Gastrocnemius medialis (tissue), 4 donors: ENCODE results near the gene TF. TPM values are rescaled to one million over a fixed set of nuclear protein-coding genes. Genes with fewer than 3 reads are reported as not detected.

Experiments
- ATAC-seq, 2 donors: fragments of 150-250 bp; one replicate each; pipeline ENCODE4 v1.9.1; 2016
- DNase-seq, 2 donors: peaks; one replicate each; pipeline ENCODE4 v3.0.0-alpha.2; 2019
- H3K27ac ChIP-seq, 4 donors: fragments of 200-600 bp; sonication (generic); 1 replicate in 1 of 4; 2 replicates in 3 of 4; pipeline ENCODE4 v1.5.1; 2016 to 2018; ENCODE audit warnings: mild to moderate bottlenecking in 2 of 4, moderate library complexity in 1 of 4
- H3K27me3 ChIP-seq, 3 donors: fragments of 200-600 bp; sonication (generic) in 2 of 3; 1 replicate in 1 of 3; 2 replicates in 2 of 3; pipeline versions ENCODE4 v1.5.1 to v1.6.0; 2016 to 2019; ENCODE audit warnings: mild to moderate bottlenecking in 1 of 3, moderate library complexity in 1 of 3
- H3K36me3 ChIP-seq, 2 donors: fragments of 200-600 bp; sonication (generic) in 1 of 2; one replicate each; pipeline ENCODE4 v1.5.1; 2017 to 2018
- H3K4me1 ChIP-seq, 2 donors: fragments of 200-600 bp; sonication (generic) in 1 of 2; one replicate each; pipeline ENCODE4 v1.5.1; 2016 to 2017; ENCODE audit warnings: mild to moderate bottlenecking in 2 of 2
- H3K4me3 ChIP-seq, 4 donors: fragments of 200-600 bp; sonication (generic) in 3 of 4; 1 replicate in 1 of 4; 2 replicates in 3 of 4; pipeline ENCODE4 v1.5.1; 2016 to 2019; ENCODE audit warnings: mild to moderate bottlenecking in 2 of 4
- H3K9me3 ChIP-seq, 3 donors: fragments of 200-600 bp; sonication (generic) in 2 of 3; 1 replicate in 1 of 3; 2 replicates in 2 of 3; pipeline ENCODE4 v1.5.1; 2016 to 2019
- CTCF ChIP-seq, 5 experiments: fragments of 450-650 bp in 3 of 5; fragments of 200-600 bp in 2 of 5; sonication (generic) in 2 of 5; IDR thresholded peaks in 4 of 5; conservative IDR thresholded peaks in 1 of 5; 1 replicate in 4 of 5; 2 replicates in 1 of 5; pipeline ENCODE4 v1.5.1; 2016 to 2019; ENCODE audit warnings: antibody characterized with exemption in 5 of 5, mild to moderate bottlenecking in 3 of 5, moderate library complexity in 3 of 5
- POLR2A ChIP-seq, 2 donors: fragments of 450-650 bp; IDR thresholded peaks; one replicate each; pipeline ENCODE4 v1.6.1; 2017; ENCODE audit warnings: antibody characterized with exemption in 2 of 2, mild to moderate bottlenecking in 2 of 2, moderate library complexity in 2 of 2
- in situ Hi-C, 4 donors: fragments of 200-750 bp; cut with MboI; loops; one replicate each; pipeline versions ENCODE4 v1.15.0 to v1.8.0; 2017; ENCODE audit warnings: low sequenced_read_pairs in 4 of 4
- intact Hi-C: fragments of 100-400 bp; cut with DNase I; formaldehyde crosslinking; loops from one replicate; pipeline ENCODE4 v1.15.1; 2023; ENCODE audit warnings: low total_unique reads
- total RNA-seq, 4 donors: library from RNA; depleted of rRNA; stranded (reverse); fragments of >200 nt; gene quantifications; one replicate each; pipeline versions ENCODE4 v1.1.0 to v1.2.3, GENCODE V29; 2016

Gene TF
- total RNA-seq, 4 donors from 2014 or later: 2.8 to 11.5 (median 4.3) TPM; not detected in 1

GRCh38 chr3:133759740-133760305 lies 13.6 kb downstream of the TF start:
- in situ Hi-C loops (no loop called here), intact Hi-C loops (no loop called here)
- DNase-seq: no peak
- no peaks in the 10 kb centered on the region for H3K9me3 ChIP-seq
- H3K4me1 ChIP-seq: no peaks in the 10 kb centered on the region
- TF ChIP-seq CTCF (IDR thresholded peaks at IDR 0.05 in 4 of 5, conservative IDR thresholded peaks at IDR 0.05 in 1 of 5) (no peak), POLR2A (IDR thresholded peaks at IDR 0.05) (no peak)
- H3K27me3 ChIP-seq: no peaks in the 10 kb centered on the region
- H3K4me3 ChIP-seq: no peak overlapping the region
- no peak overlapping the region for H3K27ac ChIP-seq
- no peak for ATAC-seq
- no peaks in the 10 kb centered on the region for H3K36me3 ChIP-seq

- Histone ChIP-seq H3K27ac (no peak overlapping the region), H3K4me3 (no peak overlapping the region), H3K9me3 (no peaks in the 10 kb centered on the region), H3K36me3 (no peaks in the 10 kb centered on the region), H3K4me1 (no peaks in the 10 kb centered on the region), H3K27me3 (no peaks in the 10 kb centered on the region)
- in situ Hi-C loops: no loop called here
- no peak for DNase-seq
- intact Hi-C loops: no loop called here
- TF ChIP-seq POLR2A (IDR thresholded peaks at IDR 0.05) (no peak), CTCF (IDR thresholded peaks at IDR 0.05 in 4 of 5, conservative IDR thresholded peaks at IDR 0.05 in 1 of 5) (no peak)
- no peak for ATAC-seq
Observed at GRCh38 chr3:133760916-133761315, 14.7 kb downstream of the TF start.

DNA sequence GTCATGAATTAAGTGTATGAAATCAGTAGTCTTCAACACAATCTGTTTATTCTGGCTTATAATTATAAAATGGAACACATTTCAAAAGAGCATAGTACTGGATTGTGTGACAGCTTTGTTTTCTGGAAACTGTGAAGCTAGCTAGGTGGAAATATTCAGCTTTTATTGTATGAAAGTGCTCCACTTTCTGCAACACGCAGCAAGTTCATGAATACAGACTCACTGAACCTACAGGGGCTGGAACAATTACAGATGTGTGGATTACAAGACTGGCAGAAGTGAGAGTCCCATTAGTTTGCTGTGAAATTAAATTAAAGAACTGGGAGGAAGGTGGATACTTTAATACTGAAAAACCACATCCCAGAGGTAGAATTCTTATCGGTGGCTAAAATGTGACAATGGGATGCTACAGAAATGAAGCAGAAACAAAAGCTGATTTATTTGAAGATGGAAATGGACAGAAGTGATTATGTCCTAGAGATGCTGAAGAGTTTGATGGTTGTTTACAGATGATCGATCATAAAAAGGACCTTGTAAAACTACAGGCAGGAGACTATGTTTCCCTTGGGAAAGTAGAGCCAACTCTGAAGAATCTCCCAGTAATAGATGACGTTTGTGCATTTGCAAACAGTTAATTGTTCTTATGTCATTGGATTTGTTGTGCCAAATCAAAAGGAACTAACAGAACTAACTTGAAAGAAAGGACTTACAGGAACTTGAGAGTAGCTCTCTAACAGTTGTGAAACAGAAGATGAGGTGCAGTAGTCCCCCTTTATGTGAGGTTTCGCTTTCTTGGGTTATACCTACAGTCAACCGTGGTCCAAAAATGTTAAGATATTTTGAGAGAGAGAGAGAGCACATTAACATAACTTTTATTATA lies 15.7 kb downstream of the TF start:
- ATAC-seq: no peak
- intact Hi-C loops (no loop called here), in situ Hi-C loops (no loop called here)

DNA sequence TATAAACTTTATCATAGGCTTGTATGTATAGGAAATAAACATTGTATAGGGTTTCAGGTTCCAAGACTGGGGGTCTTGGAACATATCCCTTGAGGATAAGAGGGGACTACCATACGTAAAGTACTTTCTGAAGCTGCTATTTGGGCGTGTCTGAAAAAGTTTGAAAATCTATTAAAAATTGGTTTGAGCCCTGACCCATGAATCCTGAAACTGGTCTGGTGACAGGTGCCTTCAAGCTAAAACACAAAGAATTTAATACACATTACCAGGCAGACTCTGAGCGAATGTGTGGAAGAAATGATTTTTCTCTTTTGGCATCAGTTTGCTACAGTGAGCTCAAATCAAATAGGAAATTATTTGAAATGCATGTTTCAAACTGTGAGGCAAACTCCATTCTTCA lies 16.3 kb downstream of the TF start:
- in situ Hi-C loops: no loop called here
- ATAC-seq: no peak

More for the DNA sequence above, 15.7 kb downstream of the TF start:
- Histone ChIP-seq H3K4me1 (no peaks in the 10 kb centered on the region), H3K27me3 (no peaks in the 10 kb centered on the region), H3K4me3 (no peak overlapping the region), H3K9me3 (no peaks in the 10 kb centered on the region), H3K36me3 (no peaks in the 10 kb centered on the region), H3K27ac (no peak overlapping the region)
- DNase-seq: no peak
- TF ChIP-seq POLR2A (IDR thresholded peaks at IDR 0.05): no peak
- no peak for TF ChIP-seq CTCF (IDR thresholded peaks at IDR 0.05 in 4 of 5, conservative IDR thresholded peaks at IDR 0.05 in 1 of 5)

More for the DNA sequence above, 16.3 kb downstream of the TF start:
- Histone ChIP-seq H3K9me3 (no peaks in the 10 kb centered on the region), H3K36me3 (no peaks in the 10 kb centered on the region), H3K27me3 (no peaks in the 10 kb centered on the region), H3K4me3 (no peak overlapping the region), H3K4me1 (no peaks in the 10 kb centered on the region), H3K27ac (no peak overlapping the region)
- DNase-seq: no peak
- no peak for TF ChIP-seq CTCF (IDR thresholded peaks at IDR 0.05 in 4 of 5, conservative IDR thresholded peaks at IDR 0.05 in 1 of 5)
- no peak for TF ChIP-seq POLR2A (IDR thresholded peaks at IDR 0.05)
- intact Hi-C loops: no loop called here
